H9 (cell line): Measurements from ENCODE around the gene SENP8. TPM values are rescaled to one million over a fixed set of nuclear protein-coding genes. Genes with fewer than 3 reads are reported as not detected.

ENCODE experiments used
- DNase-seq: peaks from one replicate; pipeline ENCODE4 v3.0.0-alpha.2; 2017
- H2AFZ ChIP-seq: one replicate; pipeline ENCODE4 v1.6.1; 2013; ENCODE audit warnings: mild to moderate bottlenecking, low read length, control low read depth, moderate library complexity
- H2AK5ac ChIP-seq: 2 replicates; pipeline ENCODE4 v1.6.1; 2013; ENCODE audit warnings: low read length, control low read depth, mixed read lengths; ENCODE audit not compliant: insufficient read length
- H2BK120ac ChIP-seq: one replicate; pipeline ENCODE4 v1.6.1; 2013; ENCODE audit warnings: low read depth, mild to moderate bottlenecking, low read length, control low read depth, inconsistent platforms; ENCODE audit not compliant: poor library complexity, severe bottlenecking
- H2BK12ac ChIP-seq: 2 replicates; pipeline ENCODE4 v1.6.1; 2013; ENCODE audit warnings: low read length, control low read depth, mixed read lengths, low read depth; ENCODE audit not compliant: insufficient read length
- H2BK15ac ChIP-seq: 2 replicates; pipeline ENCODE4 v1.6.1; 2013; ENCODE audit warnings: low read depth, low read length, control low read depth
- H2BK20ac ChIP-seq: one replicate; pipeline ENCODE4 v1.6.1; 2013; ENCODE audit warnings: low read depth, mild to moderate bottlenecking, low read length, control low read depth, inconsistent platforms; ENCODE audit not compliant: poor library complexity, severe bottlenecking
- H2BK5ac ChIP-seq: 2 replicates; pipeline ENCODE4 v1.6.1; 2013; ENCODE audit warnings: low read length, control low read depth, mixed read lengths; ENCODE audit not compliant: insufficient read length
- H3K14ac ChIP-seq: 2 replicates; pipeline ENCODE4 v1.6.1; 2013; ENCODE audit warnings: low read length, control low read depth; ENCODE audit not compliant: insufficient read depth
- H3K18ac ChIP-seq: 2 replicates; pipeline ENCODE4 v1.6.1; 2013; ENCODE audit warnings: low read depth, mild to moderate bottlenecking, mixed read lengths, low read length, control low read depth; ENCODE audit not compliant: insufficient read length
- H3K23ac ChIP-seq: 2 replicates; pipeline ENCODE4 v1.6.1; 2013; ENCODE audit warnings: low read length, control low read depth, mixed read lengths, low read depth; ENCODE audit not compliant: insufficient read length
- H3K23me2 ChIP-seq: 2 replicates; pipeline ENCODE4 v1.6.1; 2013; ENCODE audit warnings: low read depth, mild to moderate bottlenecking, mixed read lengths, low read length, control low read depth; ENCODE audit not compliant: insufficient read length, poor library complexity, severe bottlenecking
- H3K27ac ChIP-seq: 2 replicates; pipeline ENCODE4 v1.5.1; 2013; ENCODE audit warnings: low read length, control low read depth, mixed read lengths, low read depth; ENCODE audit not compliant: insufficient read length
- H3K27me3 ChIP-seq: 2 replicates; pipeline ENCODE4 v1.6.1; 2013; ENCODE audit warnings: low read length, control low read depth, inconsistent platforms; ENCODE audit not compliant: insufficient read depth
- H3K4ac ChIP-seq: 2 replicates; pipeline ENCODE4 v1.6.1; 2013; ENCODE audit warnings: low read depth, mild to moderate bottlenecking, control low read depth, inconsistent platforms, low read length, moderate library complexity
- H3K4me1 ChIP-seq: 2 replicates; pipeline ENCODE4 v1.6.1; 2013; ENCODE audit warnings: low read length, control low read depth, inconsistent platforms; ENCODE audit not compliant: insufficient read depth
- H3K4me2 ChIP-seq: 2 replicates; pipeline ENCODE4 v1.6.1; 2013; ENCODE audit warnings: low read length, control low read depth, mixed read lengths; ENCODE audit not compliant: insufficient read length, insufficient read depth
- H3K56ac ChIP-seq: 2 replicates; pipeline ENCODE4 v1.6.1; 2013; ENCODE audit warnings: low read depth, mild to moderate bottlenecking, mixed read lengths, low read length, control low read depth; ENCODE audit not compliant: insufficient read length
- H3K79me1 ChIP-seq: 2 replicates; pipeline ENCODE4 v1.6.1; 2013; ENCODE audit warnings: low read depth, mild to moderate bottlenecking, moderate library complexity, low read length, control low read depth, inconsistent platforms; ENCODE audit not compliant: insufficient read depth, poor library complexity, severe bottlenecking
- H3K79me2 ChIP-seq: 2 replicates; pipeline ENCODE4 v1.6.1; 2013; ENCODE audit warnings: low read length, control low read depth, inconsistent platforms; ENCODE audit not compliant: insufficient read depth
- H3K9ac ChIP-seq: 2 replicates; pipeline ENCODE4 v1.6.1; 2013; ENCODE audit warnings: low read length, control low read depth, mixed read lengths; ENCODE audit not compliant: insufficient read length; ENCODE audit errors: extremely low read depth
- H3K9me3 ChIP-seq: one replicate; pipeline ENCODE4 v1.6.1; 2013; ENCODE audit warnings: low read depth, low read length, inconsistent platforms; ENCODE audit not compliant: control insufficient read depth
- H3T11ph ChIP-seq: one replicate; pipeline ENCODE4 v1.6.1; 2013; ENCODE audit warnings: mild to moderate bottlenecking, low read length, control low read depth, inconsistent platforms
- H4K20me1 ChIP-seq: one replicate; pipeline ENCODE4 v1.6.1; 2013; ENCODE audit not compliant: control insufficient read depth, insufficient read length, insufficient read depth
- H4K5ac ChIP-seq: 2 replicates; pipeline ENCODE4 v1.6.1; 2013; ENCODE audit warnings: low read depth, mild to moderate bottlenecking, mixed read lengths, low read length, control low read depth; ENCODE audit not compliant: insufficient read length
- H4K8ac ChIP-seq: replicated peaks from 2 replicates; pipeline ENCODE4 v1.6.1; 2013; ENCODE audit warnings: low read length, control low read depth, mixed read lengths, low read depth; ENCODE audit not compliant: insufficient read length
- H4K91ac ChIP-seq: 2 replicates; pipeline ENCODE4 v1.6.1; 2013; ENCODE audit warnings: low read depth, mild to moderate bottlenecking, moderate library complexity, mixed read lengths, low read length, control low read depth; ENCODE audit not compliant: insufficient read length
- H3K27ac Mint-ChIP-seq, 3 experiments: 2 replicates in 2 of 3; 3 replicates in 1 of 3; pipeline ENCODE4 v1.8.0; 2020 to 2021; ENCODE audit warnings: mixed read lengths in 3 of 3, mild to moderate bottlenecking in 1 of 3, moderate library complexity in 1 of 3
- H3K27me3 Mint-ChIP-seq: 2 replicates; pipeline ENCODE4 v1.8.0; 2021; ENCODE audit warnings: low read depth, mild to moderate bottlenecking, moderate library complexity, mixed read lengths
- H3K36me3 Mint-ChIP-seq, 3 experiments: 2 replicates in 2 of 3; 3 replicates in 1 of 3; pipeline ENCODE4 v1.8.0; 2020 to 2021; ENCODE audit warnings: low read depth in 3 of 3, mixed read lengths in 3 of 3; ENCODE audit not compliant: insufficient read depth in 1 of 3
- H3K4me1 Mint-ChIP-seq, 2 experiments: 2 replicates each; pipeline ENCODE4 v1.8.0; 2020; ENCODE audit warnings: mixed read lengths in 2 of 2
- H3K4me3 Mint-ChIP-seq, 2 experiments: 2 replicates in 1 of 2; 3 replicates in 1 of 2; pipeline ENCODE4 v1.8.0; 2020 to 2021; ENCODE audit warnings: mild to moderate bottlenecking in 2 of 2, mixed read lengths in 2 of 2, moderate library complexity in 1 of 2
- H3K9me3 Mint-ChIP-seq, 2 experiments: 2 replicates in 1 of 2; 3 replicates in 1 of 2; pipeline ENCODE4 v1.8.0; 2020; ENCODE audit warnings: mild to moderate bottlenecking in 2 of 2, mixed read lengths in 2 of 2, moderate library complexity in 1 of 2
- CTCF ChIP-seq: fragments of 200-600 bp; sonication (generic); conservative IDR thresholded peaks from 3 replicates; pipeline ENCODE4 v1.8.0; 2021; ENCODE audit warnings: antibody characterized with exemption, mild to moderate bottlenecking
- WGBS: extraction: QIAGEN DNeasy Blood & Tissue Kit; methylation state at CpG from one replicate; pipeline ENCODE4 v1.1.7; 2013; ENCODE audit warnings: missing lambda C conversion rate, low lambda C conversion rate, mixed read lengths; ENCODE audit not compliant: insufficient read length; ENCODE audit errors: extremely low coverage; 5-methylcytosine and 5-hydroxymethylcytosine counted together
- total RNA-seq: library from RNA; stranded (reverse); gene quantifications from 2 replicates; pipeline ENCODE4 v1.2.1, GENCODE V29; 2021

Gene SENP8
- total RNA-seq, 1 experiment from 2014 or later = 4.8 TPM

- Mint-ChIP-seq H3K4me3 (no peak overlapping the region), H3K4me1 (no peaks in the 10 kb centered on the region), H3K27ac (no peak overlapping the region; a peak in 2 of 7 replicates), H3K36me3 (no peaks in the 10 kb centered on the region), H3K9me3 (no peaks in the 10 kb centered on the region), H3K27me3 (0 out of 2 replicates have a peak, but pooled peaks cover 3% of the 10 kb centered on the region)
- H2BK20ac ChIP-seq = no peak overlapping the region
- H3K23ac ChIP-seq = no peak overlapping the region
- no peak overlapping the region for H4K5ac ChIP-seq
- H3K14ac ChIP-seq = no peak overlapping the region
- no peak overlapping the region for H4K91ac ChIP-seq
- no peaks in the 10 kb centered on the region for H3K4me1 ChIP-seq
- no peak overlapping the region for H3K9ac ChIP-seq
- DNase-seq = no peak
- no peaks in the 10 kb centered on the region for H3K79me1 ChIP-seq
- H2BK5ac ChIP-seq = no peak overlapping the region
- no peak overlapping the region for H4K8ac ChIP-seq
- H2BK120ac ChIP-seq = no peak overlapping the region
- H3K9me3 ChIP-seq = no peaks in the 10 kb centered on the region
- no peak overlapping the region for H2AFZ ChIP-seq
- no peaks in the 10 kb centered on the region for H4K20me1 ChIP-seq
- H3K18ac ChIP-seq = no peak overlapping the region
- no peak overlapping the region for H3K4me2 ChIP-seq
- no peaks in the 10 kb centered on the region for H3K23me2 ChIP-seq
- no peak overlapping the region for H2AK5ac ChIP-seq
- no peak overlapping the region for H2BK15ac ChIP-seq
- H3K79me2 ChIP-seq = no peaks in the 10 kb centered on the region
- no peaks in the 10 kb centered on the region for H3K27me3 ChIP-seq
- no peak overlapping the region for H2BK12ac ChIP-seq
- no peak for TF ChIP-seq CTCF
- H3K4ac ChIP-seq = no peak overlapping the region
- WGBS = no CpG with 5 or more reads among the region's 3 CpGs
- H3K56ac ChIP-seq = no peak overlapping the region
- H3K27ac ChIP-seq = no peak overlapping the region
- H3T11ph ChIP-seq = no peak overlapping the region
Observed at GRCh38 chr15:72146221-72146620, 28.0 kb downstream of the SENP8 start.
